22Rv1 (cell line): ENCODE results near the gene MAST2.

ENCODE experiments used
- H3K27ac ChIP-seq: fragments of 450-650 bp; 2 replicates; pipeline ENCODE4 v1.5.1; 2017
- CTCF ChIP-seq: fragments of 450-650 bp; IDR thresholded peaks from 2 replicates; pipeline ENCODE4 v1.5.1; 2017; ENCODE audit warnings: mild to moderate bottlenecking
- ZFX ChIP-seq: fragments of 450-650 bp; IDR thresholded peaks from 2 replicates; pipeline ENCODE4 v1.6.1; 2017; ENCODE audit warnings: antibody characterized with exemption, borderline replicate concordance

MAST2 gene

GRCh38 chr1:45814776-45815175 lies 11.4 kb downstream of the MAST2 start:
- no peak overlapping the region for H3K27ac ChIP-seq
- TF ChIP-seq CTCF (no peak), ZFX (no peak)

- TF ChIP-seq CTCF (no peak), ZFX (no peak)
- no peak overlapping the region for H3K27ac ChIP-seq
Observed at GRCh38 chr1:45815667-45816458, 12.5 kb downstream of the MAST2 start.

GRCh38 chr1:45820173-45820572 lies 16.8 kb downstream of the MAST2 start:
- TF ChIP-seq CTCF, result no peak
- TF ChIP-seq ZFX, result no peak

GRCh38 chr1:45820788-45821187 lies 17.4 kb downstream of the MAST2 start:
- TF ChIP-seq CTCF, result no peak
- TF ChIP-seq ZFX, result no peak
- no peak overlapping the region for H3K27ac ChIP-seq

More at GRCh38 chr1:45820173-45820572, 16.8 kb downstream of the MAST2 start:
- H3K27ac ChIP-seq, result no peak overlapping the region

- no peak overlapping the region for H3K27ac ChIP-seq
- TF ChIP-seq CTCF (no peak), ZFX (no peak)
Observed at GRCh38 chr1:45822644-45823043, 19.2 kb downstream of the MAST2 start.

- TF ChIP-seq ZFX, result no peak
- TF ChIP-seq CTCF, result peak; percentile 39
Observed at GRCh38 chr1:45824607-45825006, 21.2 kb downstream of the MAST2 start.

GRCh38 chr1:45827256-45827655 lies 23.8 kb downstream of the MAST2 start:
- no peak for TF ChIP-seq ZFX
- no peak for TF ChIP-seq CTCF
- H3K27ac ChIP-seq, result peak overlapping the region; percentile 37

More at GRCh38 chr1:45824607-45825006, 21.2 kb downstream of the MAST2 start:
- no peak overlapping the region for H3K27ac ChIP-seq
